WTC11 (cell line): ENCODE results near the gene PTPRN2. TPM values are rescaled to one million over a fixed set of nuclear protein-coding genes. Genes with fewer than 3 reads are reported as not detected.

Experiments used
- ATAC-seq: fragments of 200-7000 bp; cut with Tn5 transposase; 2 replicates; pipeline ENCODE4 v1.10.0; 2021; ENCODE audit warnings: mild to moderate bottlenecking, moderate library complexity
- CTCF ChIA-PET: fragments of 300-600 bp; sonication (Branson Sonifier 250); formaldehyde crosslinking; loops from one replicate; lab custom pipeline; 2021; ENCODE audit warnings: antibody characterized with exemption; lab: Charles Lee
- POLR2A ChIA-PET: fragments of 350-600 bp; sonication (Branson Sonifier 250); formaldehyde crosslinking; loops from one replicate; lab custom pipeline; 2021; ENCODE audit warnings: antibody characterized with exemption; lab: Charles Lee
- DNase-seq: peaks from one replicate; pipeline ENCODE4 v3.0.0; 2021; ENCODE audit warnings: low spot score
- H3K27ac Mint-ChIP-seq: 2 replicates; pipeline ENCODE4 v1.8.0; 2021; ENCODE audit warnings: mixed read lengths
- H3K27me3 Mint-ChIP-seq: 2 replicates; pipeline ENCODE4 v1.8.0; 2021; ENCODE audit warnings: low read depth, mild to moderate bottlenecking, moderate library complexity, mixed read lengths
- H3K36me3 Mint-ChIP-seq: 2 replicates; pipeline ENCODE4 v1.8.0; 2021; ENCODE audit warnings: mixed read lengths
- H3K4me1 Mint-ChIP-seq: 2 replicates; pipeline ENCODE4 v1.8.0; 2022; ENCODE audit warnings: mixed read lengths
- H3K4me3 Mint-ChIP-seq: 2 replicates; pipeline ENCODE4 v1.8.0; 2021; ENCODE audit warnings: mild to moderate bottlenecking, moderate library complexity, mixed read lengths
- H3K9me3 Mint-ChIP-seq: 2 replicates; pipeline ENCODE4 v1.8.0; 2021; ENCODE audit warnings: mixed read lengths
- AFF4 ChIP-seq: sonication (generic); formaldehyde crosslinking; IDR thresholded peaks from 2 replicates; pipeline ENCODE4 v1.8.1; 2023; ENCODE audit warnings: mild to moderate bottlenecking, missing genetic modification reagents, borderline replicate concordance
- AR ChIP-seq: fragments of 250-450 bp; sonication (Bioruptor Pico); IDR thresholded peaks from 2 replicates; pipeline ENCODE4 v1.9.0; 2021; ENCODE audit warnings: mild to moderate bottlenecking
- CREB1 ChIP-seq: sonication (generic); formaldehyde crosslinking; IDR thresholded peaks from 2 replicates; pipeline ENCODE4 v1.8.0; 2023; ENCODE audit warnings: mild to moderate bottlenecking, missing genetic modification reagents
- CREM ChIP-seq: sonication (generic); formaldehyde crosslinking; IDR thresholded peaks from 2 replicates; pipeline ENCODE4 v1.8.1; 2022; ENCODE audit warnings: mild to moderate bottlenecking, missing genetic modification reagents, moderate library complexity
- E2F5 ChIP-seq: sonication (generic); formaldehyde crosslinking; IDR thresholded peaks from 2 replicates; pipeline ENCODE4 v1.8.1; 2022; ENCODE audit warnings: mild to moderate bottlenecking, moderate library complexity, missing genetic modification reagents
- EMX1 ChIP-seq: fragments of 250-450 bp; sonication (Bioruptor Pico); IDR thresholded peaks from 2 replicates; pipeline ENCODE4 v1.8.0; 2021; ENCODE audit warnings: mild to moderate bottlenecking
- ESRRA ChIP-seq: sonication (generic); formaldehyde crosslinking; IDR thresholded peaks from 2 replicates; pipeline ENCODE4 v1.8.1; 2022; ENCODE audit warnings: mild to moderate bottlenecking, missing genetic modification reagents, borderline replicate concordance
- ETV6 ChIP-seq: sonication (generic); formaldehyde crosslinking; IDR thresholded peaks from 2 replicates; pipeline ENCODE4 v1.8.1; 2022; ENCODE audit warnings: mild to moderate bottlenecking, missing genetic modification reagents
- GABPB1 ChIP-seq: sonication (generic); formaldehyde crosslinking; IDR thresholded peaks from 2 replicates; pipeline ENCODE4 v1.8.1; 2023; ENCODE audit warnings: mild to moderate bottlenecking, missing genetic modification reagents
- HMGA2 ChIP-seq: fragments of 250-450 bp; sonication (Bioruptor Pico); IDR thresholded peaks from 2 replicates; pipeline ENCODE4 v1.4.0; 2021; ENCODE audit warnings: mild to moderate bottlenecking, moderate library complexity
- HMGXB4 ChIP-seq: sonication (generic); formaldehyde crosslinking; IDR thresholded peaks from 2 replicates; pipeline ENCODE4 v1.8.1; 2023; ENCODE audit warnings: mild to moderate bottlenecking, moderate library complexity, missing genetic modification reagents
- MXD4 ChIP-seq: fragments of 250-450 bp; sonication (Bioruptor Pico); IDR thresholded peaks from 2 replicates; pipeline ENCODE4 v1.8.0; 2021; ENCODE audit warnings: mild to moderate bottlenecking, moderate library complexity, borderline replicate concordance
- MYBL2 ChIP-seq: sonication (generic); formaldehyde crosslinking; IDR thresholded peaks from 2 replicates; pipeline ENCODE4 v1.8.1; 2023; ENCODE audit warnings: mild to moderate bottlenecking, moderate library complexity, missing genetic modification reagents
- RELA ChIP-seq: sonication (generic); formaldehyde crosslinking; IDR thresholded peaks from 2 replicates; pipeline ENCODE4 v1.8.1; 2022; ENCODE audit warnings: missing genetic modification reagents, mild to moderate bottlenecking, borderline replicate concordance
- SMAD4 ChIP-seq: sonication (generic); formaldehyde crosslinking; IDR thresholded peaks from 2 replicates; pipeline ENCODE4 v1.8.0; 2022; ENCODE audit warnings: mild to moderate bottlenecking, missing genetic modification reagents
- SP1 ChIP-seq: sonication (generic); formaldehyde crosslinking; conservative IDR thresholded peaks from 2 replicates; pipeline ENCODE4 v1.8.1; 2022; ENCODE audit warnings: missing genetic modification reagents
- TP53 ChIP-seq: sonication (generic); formaldehyde crosslinking; IDR thresholded peaks from 2 replicates; pipeline ENCODE4 v1.8.1; 2023; ENCODE audit warnings: mild to moderate bottlenecking, missing genetic modification reagents
- ZBTB21 ChIP-seq: sonication (generic); formaldehyde crosslinking; IDR thresholded peaks from 2 replicates; pipeline ENCODE4 v1.8.1; 2023; ENCODE audit warnings: mild to moderate bottlenecking, missing genetic modification reagents, borderline replicate concordance
- ZNF532 ChIP-seq: fragments of 250-450 bp; sonication (Bioruptor Pico); IDR thresholded peaks from 2 replicates; pipeline ENCODE4 v1.9.0; 2021; ENCODE audit warnings: mild to moderate bottlenecking, borderline replicate concordance
- total RNA-seq: library from RNA; stranded (reverse); gene quantifications from 3 replicates; pipeline ENCODE4 v1.2.3, GENCODE V29; 2021

PTPRN2 gene
- total RNA-seq, 1 experiment from 2014 or later = 4.7 TPM

- ChIA-PET POLR2A (no interaction called here), CTCF (no interaction called here)
- ATAC-seq (no peak), DNase-seq (no peak)
- no peak for TF ChIP-seq TP53
- TF ChIP-seq SMAD4 (CRISPR knock-in tag) = no peak
- no peak for TF ChIP-seq ETV6
- TF ChIP-seq HMGA2 (CRISPR knock-in tag) = no peak
- no peak for TF ChIP-seq ZNF532
- no peak for TF ChIP-seq AFF4
- TF ChIP-seq AR = no peak
- TF ChIP-seq CREB1 (CRISPR knock-in tag) = no peak
- TF ChIP-seq GABPB1 (CRISPR knock-in tag) = no peak
- H3K36me3 Mint-ChIP-seq = peaks cover 13% of the 10 kb centered on the region
- H3K4me3 Mint-ChIP-seq = no peak overlapping the region
- peaks cover 10% of the 10 kb centered on the region; the same call in 1 of the 2 replicates for H3K9me3 Mint-ChIP-seq
- no peak overlapping the region for H3K27ac Mint-ChIP-seq
- H3K27me3 Mint-ChIP-seq = no peaks in the 10 kb centered on the region; the same call in 1 of the 2 replicates
- H3K4me1 Mint-ChIP-seq = no peaks in the 10 kb centered on the region
Observed at GRCh38 chr7:157650801-157651200, 936.8 kb downstream of the PTPRN2 start.

GRCh38 chr7:157650131-157650631, 937.4 kb downstream of the PTPRN2 start:
- Mint-ChIP-seq H3K4me1 (no peaks in the 10 kb centered on the region), H3K9me3 (peaks cover 9% of the 10 kb centered on the region), H3K27ac (no peak overlapping the region), H3K27me3 (no peaks in the 10 kb centered on the region; the same call in 1 of the 2 replicates), H3K36me3 (peaks cover 13% of the 10 kb centered on the region), H3K4me3 (no peak overlapping the region)
- CTCF ChIA-PET = no interaction called here
- ATAC-seq (no peak), DNase-seq (no peak)
- no peak for TF ChIP-seq E2F5 (CRISPR knock-in tag)
- no peak for TF ChIP-seq CREM (CRISPR knock-in tag)
- no peak for TF ChIP-seq RELA (CRISPR knock-in tag)
- TF ChIP-seq ZBTB21 (CRISPR knock-in tag) = no peak
- no peak for TF ChIP-seq MYBL2 (CRISPR knock-in tag)
- TF ChIP-seq EMX1 (CRISPR knock-in tag) = no peak
- TF ChIP-seq SP1 (CRISPR knock-in tag) = no peak
- no peak for TF ChIP-seq ESRRA
- TF ChIP-seq ETV6 = no peak
- no peak for TF ChIP-seq MXD4
- TF ChIP-seq CREB1 (CRISPR knock-in tag) = no peak
- no peak for TF ChIP-seq HMGXB4 (CRISPR knock-in tag)
- POLR2A ChIA-PET = no interaction called here
